K562 (cell line): ENCODE data around the gene CACNA1E. TPM values are rescaled to one million over a fixed set of nuclear protein-coding genes. Genes with fewer than 3 reads are reported as not detected.

Source experiments
- ATAC-seq: fragments of 200-7000 bp; cut with Tn5 transposase; 3 replicates; pipeline ENCODE4 v1.9.1; 2020; ENCODE audit warnings: moderate library complexity
- BruUV-seq: library from RNA; stranded (reverse); fragments of 400-500 nt; replicated peaks from 2 replicates; lab custom pipeline; 2021; lab: Mats Ljungman, UMichigan
- CTCF ChIA-PET: fragments of 300-600 bp; formaldehyde crosslinking; extraction: SDS; loops from one replicate; lab custom pipeline; 2021; ENCODE audit warnings: low intra/inter-chr PET ratio; lab: Yijun Ruan, JAX
- POLR2A ChIA-PET: fragments of 300-600, 350-650 bp; sonication (Branson Sonifier 250); formaldehyde crosslinking; extraction: SDS; loops from one replicate; lab custom pipeline; 2021; ENCODE audit warnings: antibody characterized with exemption, inconsistent platforms; lab: Yijun Ruan, JAX
- DNase-seq, 4 experiments: peaks; one replicate each; pipeline versions ENCODE4 v3.0.0 to v3.0.0-alpha.2; 2011 to 2018; ENCODE audit warnings: low spot score in 3 of 4, mixed read lengths in 3 of 4; ENCODE audit errors: extremely low read depth in 1 of 4
- FAIRE-seq: peaks from 2 replicates; lab custom pipeline; 2011; peaks lifted over from hg19 to GRCh38; lab: Jason Lieb, UNC
- H2AFZ ChIP-seq: 2 replicates; pipeline ENCODE4 v1.6.0; 2011; ENCODE audit warnings: low read depth, low read length, control low read depth, inconsistent platforms
- H3K27ac ChIP-seq: fragments of 200-600 bp; 3 replicates; pipeline ENCODE4 v1.8.0; 2011; ENCODE audit warnings: low read depth, mild to moderate bottlenecking, control low read depth, inconsistent platforms, low read length, moderate library complexity, mixed read lengths; ENCODE audit errors: extremely low read depth
- H3K27me3 ChIP-seq, 2 experiments: fragments of 300-600 bp in 1 of 2; 2 replicates in 1 of 2; 3 replicates in 1 of 2; pipeline versions ENCODE4 v1.6.0 to v1.8.0; 2011; ENCODE audit warnings: inconsistent platforms in 2 of 2, low read length in 2 of 2, mild to moderate bottlenecking in 1 of 2, mixed read lengths in 1 of 2, moderate library complexity in 1 of 2; ENCODE audit not compliant: control insufficient read depth in 2 of 2, insufficient read depth in 2 of 2
- H3K36me3 ChIP-seq: fragments of 300-600 bp; 3 replicates; pipeline ENCODE4 v1.8.0; 2011; ENCODE audit warnings: mild to moderate bottlenecking, low read length, inconsistent platforms; ENCODE audit not compliant: control insufficient read depth, insufficient read depth
- H3K4me1 ChIP-seq, 2 experiments: fragments of 200-600 bp in 1 of 2; replicated peaks in 1 of 2; 2 replicates in 1 of 2; 3 replicates in 1 of 2; pipeline versions ENCODE4 v1.5.1 to v1.8.0; 2011; ENCODE audit warnings: inconsistent platforms in 2 of 2, low read length in 2 of 2, mild to moderate bottlenecking in 1 of 2, mixed read lengths in 1 of 2, moderate library complexity in 1 of 2; ENCODE audit not compliant: control insufficient read depth in 2 of 2, insufficient read depth in 2 of 2
- H3K4me2 ChIP-seq: 2 replicates; pipeline ENCODE4 v1.6.1; 2011; ENCODE audit warnings: low read length, control low read depth, inconsistent platforms, mixed read lengths; ENCODE audit not compliant: insufficient read depth
- H3K4me3 ChIP-seq: fragments of 200-600 bp; sonication (generic), shearing (Covaris generic); 2 replicates; pipeline ENCODE4 v1.5.1; 2016; ENCODE audit warnings: control low read depth, inconsistent platforms
- H3K79me2 ChIP-seq: fragments of 200-600 bp; 3 replicates; pipeline ENCODE4 v1.8.0; 2011; ENCODE audit warnings: low read length, inconsistent platforms; ENCODE audit not compliant: control insufficient read depth, insufficient read depth
- H3K9ac ChIP-seq, 2 experiments: 2 replicates each; pipeline versions ENCODE4 v1.6.0 to v1.6.1; 2011; ENCODE audit warnings: low read depth in 2 of 2, low read length in 2 of 2, control low read depth in 1 of 2, inconsistent platforms in 1 of 2, mild to moderate bottlenecking in 1 of 2, mixed read lengths in 1 of 2; ENCODE audit not compliant: insufficient read depth in 1 of 2
- H3K9me1 ChIP-seq: one replicate; pipeline ENCODE4 v1.6.0; 2011; ENCODE audit warnings: inconsistent platforms, mild to moderate bottlenecking, low read length, moderate library complexity; ENCODE audit not compliant: control insufficient read depth, insufficient read depth
- H3K9me3 ChIP-seq: replicated peaks from 2 replicates; pipeline ENCODE4 v1.5.1; 2011; ENCODE audit warnings: low read depth, low read length, inconsistent platforms; ENCODE audit not compliant: control insufficient read depth, insufficient read depth
- H4K20me1 ChIP-seq: replicated peaks from 2 replicates; pipeline ENCODE4 v1.6.1; 2011; ENCODE audit warnings: low read length, inconsistent platforms, mixed read lengths; ENCODE audit not compliant: control insufficient read depth, insufficient read depth
- SAP30 ChIP-seq: fragments of 200-600 bp; sonication (generic); IDR thresholded peaks from 2 replicates; pipeline ENCODE4 v1.6.1; 2012; ENCODE audit warnings: borderline replicate concordance, low read depth, mild to moderate bottlenecking, moderate library complexity, low read length, control low read depth, inconsistent platforms; ENCODE audit not compliant: insufficient read depth, poor library complexity, severe bottlenecking
- STAG1 ChIP-seq: sonication (generic); formaldehyde crosslinking; IDR thresholded peaks from 2 replicates; pipeline ENCODE4 v1.5.0; 2020; ENCODE audit warnings: missing genetic modification reagents, borderline replicate concordance
- ZNF318 ChIP-seq, 2 experiments: fragments of 450-650 bp; IDR thresholded peaks; 2 replicates each; pipeline ENCODE4 v1.6.1; 2016; ENCODE audit warnings: mild to moderate bottlenecking in 2 of 2, borderline replicate concordance in 1 of 2, low read depth in 1 of 2, moderate library complexity in 1 of 2
- ZNF444 ChIP-seq: fragments of 250-450 bp; sonication (Bioruptor Pico); IDR thresholded peaks from 2 replicates; pipeline ENCODE4 v1.4.0; 2020; ENCODE audit warnings: mild to moderate bottlenecking, moderate library complexity
- ZNF695 ChIP-seq: fragments of 450-650 bp; formaldehyde crosslinking; IDR thresholded peaks from 2 replicates; pipeline ENCODE4 v1.4.0; 2020; ENCODE audit warnings: mild to moderate bottlenecking, moderate library complexity
- WGBS: fragments of 100-300 bp; shearing (Covaris generic); methylation state at CpG from one replicate; pipeline ENCODE4 v1.1.6; 2016; ENCODE audit warnings: low coverage, mixed read lengths; ENCODE audit not compliant: insufficient coverage; ENCODE audit errors: missing lambda C conversion rate; 5-methylcytosine and 5-hydroxymethylcytosine counted together
- in situ Hi-C: fragments of 300-500 bp; cut with MboI; formaldehyde crosslinking; loops from 4 replicates; pipeline ENCODE4 v1.15.0; 2018; ENCODE audit warnings: inconsistent platforms, mixed read lengths
- intact Hi-C: fragments of 100-400 bp; cut with micrococcal nuclease; formaldehyde crosslinking; loops from 2 replicates; pipeline ENCODE4 v1.14.2; 2022
- polyA plus RNA-seq, 8 experiments: library from polyadenylated mRNA; depleted of rRNA in 4 of 8; stranded (reverse) in 5 of 8; unstranded in 3 of 8; fragments of >200 nt; fragmentation: Nextera tagmentation in 2 of 8; fragmentation: Illumina TruSeq in 1 of 8; extraction: Ambion mirVana in 2 of 8; extraction: Trizol in 1 of 8; gene quantifications; 2 replicates each; pipeline versions ENCODE4 v1.2.1 to v1.2.3, GENCODE V29; 2011 to 2014; ENCODE audit warnings: inconsistent platforms in 1 of 8, missing spikeins in 1 of 8
- total RNA-seq, 7 experiments: library from RNA; depleted of rRNA in 6 of 7; stranded (reverse); fragments of >200 nt in 6 of 7; fragmentation: Illumina TruSeq in 2 of 7; extraction: Trizol in 2 of 7; gene quantifications; 2 replicates each; pipeline versions ENCODE4 v1.2.1 to v1.2.3, GENCODE V29; 2011 to 2021; ENCODE audit warnings: low replicate concordance in 1 of 7
- TF ChIP-seq, protein P1 (sequence below): sonication (generic); formaldehyde crosslinking; IDR thresholded peaks from 2 replicates; pipeline ENCODE4 v1.8.1; 2023; ENCODE audit warnings: mild to moderate bottlenecking, missing genetic modification reagents
- TF ChIP-seq, protein P2 (sequence below): fragments of 450-650 bp; IDR thresholded peaks from 2 replicates; pipeline ENCODE4 v1.6.1; 2017; ENCODE audit warnings: antibody characterized with exemption, mild to moderate bottlenecking

CACNA1E gene
- total and polyA plus RNA-seq, 9 of the 15 experiments (the other 6 are each of a cell fraction or from before 2014, with no cell fraction given) = under 0.01 to 0.04 TPM; not detected in 7

DNA sequence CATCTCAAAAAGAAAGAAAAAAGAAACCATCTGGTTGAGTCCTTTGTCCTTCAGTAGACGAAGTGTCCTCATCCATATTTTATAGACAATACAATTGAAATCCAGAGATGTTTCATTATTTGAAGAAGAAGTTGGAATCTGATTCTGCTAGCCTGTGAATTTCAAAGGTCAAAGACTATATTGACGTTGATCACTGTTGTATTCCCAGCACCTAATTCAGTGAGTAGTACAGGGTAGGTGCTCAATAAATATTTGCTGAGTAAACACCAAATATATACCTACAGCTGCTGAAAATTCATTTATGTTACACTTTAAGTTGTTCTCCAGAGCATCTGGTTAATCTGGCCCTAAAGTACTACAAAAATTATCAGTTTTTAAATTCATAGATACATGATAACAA, 135.2 kb downstream of the CACNA1E start:
- Histone ChIP-seq H3K36me3 (no peaks in the 10 kb centered on the region), H3K9ac (no peak overlapping the region), H3K27me3 (no peaks in the 10 kb centered on the region; a peak in 1 of 5 replicates), H3K79me2 (no peaks in the 10 kb centered on the region), H3K27ac (no peak overlapping the region), H2AFZ (no peak overlapping the region), H4K20me1 (no peaks in the 10 kb centered on the region; the same call in 1 of the 2 replicates), H3K4me1 (no peaks in the 10 kb centered on the region), H3K4me3 (no peak overlapping the region), H3K9me1 (no peaks in the 10 kb centered on the region), H3K4me2 (no peak overlapping the region), H3K9me3 (no peaks in the 10 kb centered on the region)
- intact Hi-C loops = no loop called here
- POLR2A ChIA-PET = interaction anchor here (0.6 kb wide), 1 partner anchor 445 kb away, joined by 3 read pairs; no protein-coding TSS in a partner anchor
- DNase-seq = no peak
- in situ Hi-C loops = no loop called here
- 0% methylated on average over 2 of the region's 2 CpGs for WGBS
- no TSS peak for BruUV-seq
- FAIRE-seq = no peak
- no peak for ATAC-seq
- CTCF ChIA-PET = no interaction called here
- TF ChIP-seq SAP30 (no peak), ZNF318 (IDR thresholded peaks at IDR 0.05; ENCODE audit: borderline replicate concordance in 1 of 2, low read depth in 1 of 2) (no peak), ZNF695 (CRISPR knock-in tag) (no peak), STAG1 (no peak), ZNF444 (CRISPR knock-in tag) (no peak)
- TF ChIP-seq, protein P1, sequence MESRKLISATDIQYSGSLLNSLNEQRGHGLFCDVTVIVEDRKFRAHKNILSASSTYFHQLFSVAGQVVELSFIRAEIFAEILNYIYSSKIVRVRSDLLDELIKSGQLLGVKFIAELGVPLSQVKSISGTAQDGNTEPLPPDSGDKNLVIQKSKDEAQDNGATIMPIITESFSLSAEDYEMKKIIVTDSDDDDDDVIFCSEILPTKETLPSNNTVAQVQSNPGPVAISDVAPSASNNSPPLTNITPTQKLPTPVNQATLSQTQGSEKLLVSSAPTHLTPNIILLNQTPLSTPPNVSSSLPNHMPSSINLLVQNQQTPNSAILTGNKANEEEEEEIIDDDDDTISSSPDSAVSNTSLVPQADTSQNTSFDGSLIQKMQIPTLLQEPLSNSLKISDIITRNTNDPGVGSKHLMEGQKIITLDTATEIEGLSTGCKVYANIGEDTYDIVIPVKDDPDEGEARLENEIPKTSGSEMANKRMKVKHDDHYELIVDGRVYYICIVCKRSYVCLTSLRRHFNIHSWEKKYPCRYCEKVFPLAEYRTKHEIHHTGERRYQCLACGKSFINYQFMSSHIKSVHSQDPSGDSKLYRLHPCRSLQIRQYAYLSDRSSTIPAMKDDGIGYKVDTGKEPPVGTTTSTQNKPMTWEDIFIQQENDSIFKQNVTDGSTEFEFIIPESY (CRISPR knock-in tag) = no peak
- TF ChIP-seq, protein P2, sequence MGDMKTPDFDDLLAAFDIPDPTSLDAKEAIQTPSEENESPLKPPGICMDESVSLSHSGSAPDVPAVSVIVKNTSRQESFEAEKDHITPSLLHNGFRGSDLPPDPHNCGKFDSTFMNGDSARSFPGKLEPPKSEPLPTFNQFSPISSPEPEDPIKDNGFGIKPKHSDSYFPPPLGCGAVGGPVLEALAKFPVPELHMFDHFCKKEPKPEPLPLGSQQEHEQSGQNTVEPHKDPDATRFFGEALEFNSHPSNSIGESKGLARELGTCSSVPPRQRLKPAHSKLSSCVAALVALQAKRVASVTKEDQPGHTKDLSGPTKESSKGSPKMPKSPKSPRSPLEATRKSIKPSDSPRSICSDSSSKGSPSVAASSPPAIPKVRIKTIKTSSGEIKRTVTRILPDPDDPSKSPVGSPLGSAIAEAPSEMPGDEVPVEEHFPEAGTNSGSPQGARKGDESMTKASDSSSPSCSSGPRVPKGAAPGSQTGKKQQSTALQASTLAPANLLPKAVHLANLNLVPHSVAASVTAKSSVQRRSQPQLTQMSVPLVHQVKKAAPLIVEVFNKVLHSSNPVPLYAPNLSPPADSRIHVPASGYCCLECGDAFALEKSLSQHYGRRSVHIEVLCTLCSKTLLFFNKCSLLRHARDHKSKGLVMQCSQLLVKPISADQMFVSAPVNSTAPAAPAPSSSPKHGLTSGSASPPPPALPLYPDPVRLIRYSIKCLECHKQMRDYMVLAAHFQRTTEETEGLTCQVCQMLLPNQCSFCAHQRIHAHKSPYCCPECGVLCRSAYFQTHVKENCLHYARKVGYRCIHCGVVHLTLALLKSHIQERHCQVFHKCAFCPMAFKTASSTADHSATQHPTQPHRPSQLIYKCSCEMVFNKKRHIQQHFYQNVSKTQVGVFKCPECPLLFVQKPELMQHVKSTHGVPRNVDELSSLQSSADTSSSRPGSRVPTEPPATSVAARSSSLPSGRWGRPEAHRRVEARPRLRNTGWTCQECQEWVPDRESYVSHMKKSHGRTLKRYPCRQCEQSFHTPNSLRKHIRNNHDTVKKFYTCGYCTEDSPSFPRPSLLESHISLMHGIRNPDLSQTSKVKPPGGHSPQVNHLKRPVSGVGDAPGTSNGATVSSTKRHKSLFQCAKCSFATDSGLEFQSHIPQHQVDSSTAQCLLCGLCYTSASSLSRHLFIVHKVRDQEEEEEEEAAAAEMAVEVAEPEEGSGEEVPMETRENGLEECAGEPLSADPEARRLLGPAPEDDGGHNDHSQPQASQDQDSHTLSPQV = no peak
